Left kidney (tissue), 1 donor: ENCODE measurements around the gene DEFB125. TPM values are rescaled to one million over a fixed set of nuclear protein-coding genes. Genes with fewer than 3 reads are reported as not detected.

ENCODE experiments used
- polyA plus RNA-seq: library from polyadenylated mRNA; unstranded; fragments of 120-200 nt; gene quantifications from one replicate; pipeline ENCODE4 v1.2.1, GENCODE V29; 2013; ENCODE audit not compliant: insufficient read length

Gene DEFB125
- polyA plus RNA-seq, 1 donor: not detected

Other genes with a start within 250 kb of the DEFB125 start
- gene DEFB126, start 54.9 kb downstream of the DEFB125 start, polyA plus RNA-seq: not detected
- not detected for gene DEFB127, start 69.8 kb downstream of the DEFB125 start, polyA plus RNA-seq
- gene DEFB128, start 102.0 kb downstream of the DEFB125 start, polyA plus RNA-seq: not detected
- gene DEFB129, start 139.6 kb downstream of the DEFB125 start, polyA plus RNA-seq: not detected
- 0.07 TPM for gene DEFB132, start 170.1 kb downstream of the DEFB125 start, polyA plus RNA-seq
- gene C20orf96, start 203.1 kb downstream of the DEFB125 start, polyA plus RNA-seq: 50.7 TPM
- gene ZCCHC3, start 209.9 kb downstream of the DEFB125 start, polyA plus RNA-seq: 44.7 TPM
- 31.6 TPM for gene SOX12, start 237.9 kb downstream of the DEFB125 start, polyA plus RNA-seq